ENCODE data around the gene C16orf90. TPM values are rescaled to one million over a fixed set of nuclear protein-coding genes. Genes with fewer than 3 reads are reported as not detected.
A peak's percentile ranks its signal among the peaks of the same experiment; 100 is the strongest.
"Not testable (repeated sequence)": the region's sequence is repeated elsewhere in the genome, so short reads cannot be mapped to it uniquely, and the experiment has no call there.

Gene C16orf90, protein sequence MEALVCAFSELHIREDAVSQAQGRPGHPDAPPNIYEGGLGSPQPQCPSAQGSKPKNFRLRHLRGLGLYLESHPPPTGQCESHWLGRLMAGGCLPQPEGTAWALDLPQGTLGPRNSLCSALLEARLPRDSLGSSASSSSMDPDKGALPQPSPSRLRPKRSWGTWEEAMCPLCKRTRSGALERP
- total RNA-seq, result not detected
- long read RNA-seq, result 0 reads

DNA sequence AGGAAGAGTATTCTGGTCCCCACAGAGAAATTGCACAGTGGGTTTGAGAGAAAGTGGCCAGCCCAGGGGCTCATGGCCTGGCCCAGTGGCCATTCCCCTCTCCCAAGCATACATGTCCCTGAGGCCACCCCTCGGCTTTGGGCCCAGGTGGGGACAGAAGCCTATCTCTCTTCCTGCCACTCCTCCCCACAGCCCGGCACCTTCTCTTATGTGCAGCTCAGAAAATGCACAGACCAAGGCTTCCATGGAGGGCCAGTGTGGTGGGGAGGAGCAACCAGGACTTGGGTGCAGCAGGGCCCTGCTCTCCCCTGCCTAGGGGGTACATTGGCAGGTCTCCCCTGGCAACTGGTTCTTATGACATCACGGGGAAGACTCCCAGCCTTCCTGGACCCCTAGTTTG, at the start of gene C16orf90:
TSS of gene C16orf90 (minus strand) at position 314 of the 400 bp plus-strand sequence. CDS start at position 246, 68 bp downstream.
- intact Hi-C loops (cut with DNase I, micrococcal nuclease), result no loop called here
- ATAC-seq (no peak), DNase-seq (no peak)

DNA sequence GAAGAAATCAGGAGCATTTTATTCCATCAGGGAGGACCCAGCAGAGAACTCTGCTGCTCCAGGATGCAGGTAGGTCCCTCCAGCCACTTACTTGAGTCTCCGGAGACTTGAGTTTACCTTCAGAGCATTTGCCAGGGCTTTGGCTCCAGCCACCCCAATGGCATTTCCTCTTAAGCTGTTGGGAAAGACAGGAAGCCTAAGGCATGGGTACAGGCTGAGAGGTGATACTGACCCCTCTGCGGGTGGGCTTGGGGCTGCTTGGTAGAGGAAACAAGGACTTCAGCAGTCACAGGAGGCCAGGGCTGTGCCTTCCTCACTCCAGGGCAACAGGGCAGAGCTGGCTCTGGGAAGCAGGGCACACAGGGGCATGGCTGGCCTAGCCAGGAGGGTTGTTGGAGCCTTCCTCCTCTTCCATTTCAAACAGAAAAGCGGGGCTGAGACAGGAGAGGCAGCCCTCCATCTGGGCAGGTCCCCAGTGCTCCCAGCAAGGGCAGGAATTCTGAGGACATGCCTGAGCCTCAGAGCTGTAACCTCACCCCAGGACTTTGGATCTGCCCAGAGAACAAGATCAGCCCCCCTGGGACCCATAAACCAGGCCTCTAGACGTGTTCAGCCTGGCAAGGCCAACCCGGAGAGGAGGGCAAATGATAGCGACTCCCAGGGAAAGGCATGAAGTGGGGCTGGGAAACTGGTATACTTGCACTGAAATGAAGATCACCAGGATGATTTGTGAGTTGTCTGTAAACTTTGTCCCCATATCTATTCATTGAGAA, 47.5 kb upstream of the C16orf90 start:
- ATAC-seq (no peak), DNase-seq (no peak)
- intact Hi-C loops (cut with DNase I, micrococcal nuclease), result no loop called here

DNA sequence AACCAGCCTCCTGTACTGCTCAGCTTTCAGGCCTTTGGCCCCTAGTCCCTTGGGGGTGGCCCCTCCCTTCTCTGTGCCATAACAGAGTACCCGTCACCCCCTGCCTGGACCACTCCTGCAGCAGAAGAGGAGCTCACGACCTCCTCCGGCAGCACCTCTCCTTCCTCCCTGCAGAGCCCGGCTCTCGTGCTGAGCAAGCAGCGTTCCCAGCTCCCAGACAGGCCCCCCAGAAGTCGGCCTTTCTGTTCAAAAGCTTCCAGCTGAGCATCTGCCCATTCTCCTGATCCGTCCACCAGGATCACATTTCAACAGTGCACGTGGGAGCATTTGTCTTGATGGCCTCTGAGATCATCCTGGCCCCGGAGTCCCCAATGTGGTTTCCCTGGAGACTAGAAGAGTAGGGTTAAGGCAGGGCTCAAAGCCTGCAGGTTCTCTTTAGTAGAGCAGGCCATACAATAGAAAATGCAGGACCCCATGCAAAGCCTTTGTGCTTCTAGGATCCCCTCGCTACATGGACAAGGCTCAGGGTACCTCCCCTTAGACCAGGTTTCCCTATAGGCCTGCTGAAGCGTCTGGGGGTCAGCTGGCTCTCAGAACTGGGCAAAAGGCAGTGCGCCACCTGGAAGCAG, 46.4 kb upstream of the C16orf90 start:
- ATAC-seq, result no peak
- intact Hi-C loops (cut with DNase I, micrococcal nuclease), result no loop called here
- no peak for DNase-seq

DNA sequence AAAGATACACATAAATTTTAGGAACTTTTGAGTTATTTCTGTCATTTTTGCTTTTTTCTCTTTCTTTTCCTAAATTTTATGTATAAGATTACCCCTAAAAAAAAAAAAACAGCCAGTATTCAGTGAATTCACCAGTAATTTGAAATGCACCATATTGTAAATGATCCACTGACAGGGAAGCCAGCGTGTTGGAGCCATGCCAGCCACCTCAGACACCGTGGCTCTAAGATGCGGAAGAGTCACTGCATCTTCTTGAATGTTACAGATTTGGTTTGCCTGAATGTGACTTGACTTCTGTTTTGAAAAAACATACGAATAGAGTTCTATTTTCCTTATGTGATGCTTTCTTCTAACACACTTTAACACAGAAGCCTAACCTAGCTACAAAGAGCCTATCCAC, 42.9 kb upstream of the C16orf90 start:
- ATAC-seq, result no peak
- intact Hi-C loops (cut with DNase I, micrococcal nuclease), result no loop called here
- no peak for DNase-seq

DNA sequence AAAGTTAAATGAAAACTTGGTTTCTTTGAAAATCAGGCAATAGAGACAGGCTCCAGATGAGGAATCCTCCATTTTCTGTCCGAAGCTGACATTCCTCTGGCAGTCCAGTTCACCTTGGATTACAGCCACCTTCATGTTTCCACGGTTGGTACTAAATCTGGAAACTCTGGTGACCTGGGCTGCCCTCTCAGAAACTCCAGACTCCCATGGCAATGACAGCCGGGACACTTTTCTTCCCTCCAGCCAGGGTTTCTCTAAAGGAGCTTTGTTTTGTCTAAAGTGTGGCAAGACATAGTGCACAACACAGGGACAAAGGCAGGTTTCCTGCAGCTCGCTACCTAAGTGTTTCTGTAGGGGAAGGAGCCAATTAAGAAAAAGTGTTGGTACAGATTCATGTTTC, 41.6 kb upstream of the C16orf90 start:
- intact Hi-C loops (cut with DNase I, micrococcal nuclease), result no loop called here
- no peak for ATAC-seq

DNA sequence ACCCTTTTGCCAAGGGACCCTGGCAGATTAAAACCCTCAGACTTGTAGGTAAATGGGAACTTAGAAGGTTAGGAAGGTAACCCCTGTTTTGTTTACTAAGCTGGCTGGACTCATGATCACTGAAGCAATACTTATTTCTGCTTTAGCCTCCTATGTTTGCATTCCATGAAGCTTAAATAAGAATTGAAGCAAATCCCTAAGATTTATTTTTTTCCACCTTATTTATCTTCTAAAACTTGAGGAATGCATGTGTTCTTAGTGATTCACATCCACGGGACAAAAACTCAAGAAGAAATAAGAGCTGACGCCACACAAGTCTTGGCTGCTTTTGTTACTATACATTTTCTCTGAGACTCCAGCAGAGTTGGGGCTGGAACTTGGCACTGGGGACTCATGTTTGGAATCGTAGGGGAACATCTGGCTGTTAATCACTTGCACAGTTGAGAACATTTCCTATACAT, 41.0 kb upstream of the C16orf90 start:
- DNase-seq, result no peak

More for the DNA sequence above, 41.6 kb upstream of the C16orf90 start:
- DNase-seq, result no peak

DNA sequence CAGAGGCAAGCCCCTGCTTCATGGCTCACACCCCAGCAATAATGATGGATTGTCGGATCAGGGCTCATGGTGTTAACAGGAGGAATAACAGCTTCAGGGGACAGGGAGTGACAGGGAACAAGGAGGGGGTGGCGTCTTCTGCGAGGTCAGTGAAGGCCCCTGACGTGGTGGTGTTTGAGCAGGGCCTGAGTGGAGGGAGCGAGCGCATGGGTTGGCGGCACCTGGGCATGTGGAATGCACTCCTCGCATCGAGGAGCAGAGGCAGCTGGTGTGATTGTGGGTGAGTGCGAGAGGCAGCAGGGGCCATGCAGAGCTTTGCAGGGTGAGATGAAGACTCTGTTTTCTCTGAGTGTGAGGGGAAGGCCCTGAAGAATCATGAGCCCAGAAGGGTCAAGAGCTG, 38.8 kb upstream of the C16orf90 start:
- DNase-seq, result no peak
- ATAC-seq, result no peak
- intact Hi-C loops (cut with DNase I, micrococcal nuclease), result no loop called here

More for the DNA sequence above, 41.0 kb upstream of the C16orf90 start:
- no peak for ATAC-seq
- intact Hi-C loops (cut with DNase I, micrococcal nuclease), result no loop called here

DNA sequence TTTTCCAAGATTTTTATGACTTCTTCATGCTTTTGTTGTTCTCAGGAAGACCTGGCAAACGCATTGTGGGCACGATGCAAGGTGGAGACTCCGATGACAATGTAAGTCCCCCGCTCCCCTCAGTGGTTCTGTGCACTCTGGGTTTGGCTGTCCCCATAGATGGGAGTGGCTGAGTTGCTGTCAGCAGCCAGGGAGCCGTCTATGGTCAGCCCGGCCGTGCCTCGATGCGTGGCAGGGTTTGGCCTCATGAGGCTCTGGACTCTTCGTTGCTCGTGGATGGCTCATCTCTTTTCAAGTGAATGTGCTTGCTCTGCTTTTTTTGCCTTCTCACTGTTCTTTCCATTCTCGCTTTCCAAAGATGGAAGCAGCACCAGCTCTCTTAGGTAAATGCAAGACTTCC, 37.5 kb upstream of the C16orf90 start:
- no peak for ATAC-seq
- intact Hi-C loops (cut with DNase I, micrococcal nuclease), result no loop called here
- DNase-seq, result no peak

DNA sequence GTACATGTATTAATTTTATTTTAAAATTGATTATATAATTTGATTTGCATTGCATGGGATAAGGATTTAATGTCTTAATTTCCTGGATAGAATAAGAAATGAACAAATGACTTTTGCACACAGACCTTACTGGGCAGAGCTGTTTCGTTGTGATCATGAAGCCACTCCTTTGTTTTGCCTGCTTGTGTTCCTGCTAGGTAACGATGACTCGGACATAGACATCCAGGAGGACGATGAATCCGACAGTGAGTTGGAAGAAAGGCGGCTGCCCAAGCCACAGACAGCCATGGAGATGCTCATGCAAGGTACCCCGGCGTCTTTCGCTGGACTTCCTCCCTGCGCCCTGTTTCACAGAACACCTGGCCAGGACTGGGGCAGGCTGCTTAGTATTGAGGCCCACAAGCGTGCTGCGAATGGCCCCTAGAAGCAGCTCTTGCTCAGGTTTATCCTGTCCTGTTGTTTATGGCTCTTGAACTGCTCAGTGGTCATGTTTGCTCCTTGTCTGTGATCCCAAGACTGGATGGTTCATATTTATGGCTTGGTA, 35.2 kb upstream of the C16orf90 start:
- DNase-seq (no peak), ATAC-seq (no peak)
- intact Hi-C loops (cut with DNase I, micrococcal nuclease), result no loop called here

DNA sequence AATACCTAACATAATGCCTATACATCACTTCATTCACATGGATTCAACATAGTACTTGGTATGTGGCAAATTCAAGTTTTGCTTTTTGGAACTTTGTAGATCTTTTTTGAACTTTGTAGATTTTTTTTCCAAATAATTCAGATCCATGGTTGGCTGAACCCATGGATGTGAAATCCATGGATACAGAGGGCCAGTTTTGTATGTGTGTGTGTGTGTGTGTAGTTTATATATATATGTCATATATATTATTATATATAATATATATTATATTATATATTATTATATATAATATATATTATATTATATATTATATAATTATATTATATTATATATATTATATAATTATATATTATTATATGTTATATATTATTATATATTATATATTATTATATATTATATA, 33.9 kb upstream of the C16orf90 start:
- DNase-seq, result no peak
- intact Hi-C loops (cut with DNase I, micrococcal nuclease), result no loop called here
- ATAC-seq, result no peak

DNA sequence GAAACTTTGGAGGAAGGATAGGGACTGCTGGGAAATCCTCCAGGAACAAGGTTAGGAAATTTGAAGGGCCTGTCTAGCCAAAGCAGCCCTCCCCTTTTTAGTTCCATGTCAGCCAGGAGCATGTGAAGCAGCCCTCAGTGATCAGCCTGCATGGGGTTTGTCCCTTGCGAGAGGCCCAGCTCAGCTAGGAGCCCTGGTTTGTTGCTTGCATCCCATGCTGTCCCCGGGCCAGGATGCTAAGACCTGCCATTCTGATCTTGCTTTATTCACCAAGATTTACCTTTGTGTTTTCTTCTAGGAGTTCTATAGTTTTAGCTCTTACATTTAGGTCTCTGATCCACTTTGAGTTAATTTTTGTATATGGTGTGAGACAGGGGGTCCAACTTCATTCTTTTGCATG, 33.1 kb upstream of the C16orf90 start:
- no peak for DNase-seq
- ATAC-seq, result no peak
- intact Hi-C loops (cut with DNase I, micrococcal nuclease), result no loop called here

DNA sequence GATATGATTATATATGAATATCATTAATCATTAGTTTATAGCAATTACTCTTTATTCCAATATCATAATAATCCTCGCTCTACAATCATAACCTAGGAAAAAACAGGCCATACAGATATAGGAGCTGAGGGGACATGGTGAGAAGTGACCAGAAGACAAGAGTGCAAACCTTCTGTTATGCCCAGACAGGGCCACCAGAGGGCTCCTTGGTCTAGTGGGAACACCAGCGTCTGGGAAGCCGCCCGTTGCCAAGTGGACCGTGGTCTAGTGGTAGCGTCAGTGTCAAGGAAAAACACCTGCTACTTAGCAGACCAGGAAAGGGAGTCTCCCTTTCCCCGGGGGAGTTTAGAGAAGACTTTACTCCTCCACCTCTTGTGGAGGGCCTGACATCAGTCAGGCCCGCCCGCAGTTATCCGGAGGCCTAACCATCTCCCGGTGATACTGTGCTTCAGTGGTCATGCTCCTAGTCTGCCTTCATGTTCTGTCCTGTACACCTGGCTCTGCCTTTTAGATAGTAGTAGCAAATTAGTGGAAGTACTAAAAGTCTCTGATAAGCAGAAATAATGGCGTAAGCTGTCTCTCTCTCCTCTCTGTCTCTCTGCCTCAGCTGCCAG, 32.0 kb upstream of the C16orf90 start:
- DNase-seq, result peak; percentile 53 to 74
- ATAC-seq; intact Hi-C loops (cut with DNase I, micrococcal nuclease): not testable (repeated sequence)

DNA sequence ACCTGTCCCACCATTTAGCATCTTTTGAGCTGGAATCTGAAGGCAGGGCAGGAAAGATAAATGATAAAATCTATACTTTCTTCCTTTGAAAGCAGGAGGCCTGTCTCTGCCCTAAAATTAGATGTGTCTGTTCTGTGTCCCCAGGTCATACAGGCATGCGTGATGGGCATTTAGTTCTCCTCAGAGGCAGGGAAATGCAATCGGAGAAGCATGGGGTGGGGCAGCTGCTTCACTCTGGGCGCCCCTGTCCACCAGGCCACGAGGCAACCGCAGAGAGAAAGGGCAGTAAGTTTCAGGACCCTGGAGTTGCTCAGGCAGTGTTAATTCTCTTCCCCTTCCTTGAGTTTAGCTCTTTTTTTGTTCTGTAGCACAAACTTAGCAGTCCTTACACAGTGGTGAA, 30.7 kb upstream of the C16orf90 start:
- intact Hi-C loops (cut with DNase I, micrococcal nuclease), result no loop called here
- no peak for DNase-seq
- no peak for ATAC-seq

DNA sequence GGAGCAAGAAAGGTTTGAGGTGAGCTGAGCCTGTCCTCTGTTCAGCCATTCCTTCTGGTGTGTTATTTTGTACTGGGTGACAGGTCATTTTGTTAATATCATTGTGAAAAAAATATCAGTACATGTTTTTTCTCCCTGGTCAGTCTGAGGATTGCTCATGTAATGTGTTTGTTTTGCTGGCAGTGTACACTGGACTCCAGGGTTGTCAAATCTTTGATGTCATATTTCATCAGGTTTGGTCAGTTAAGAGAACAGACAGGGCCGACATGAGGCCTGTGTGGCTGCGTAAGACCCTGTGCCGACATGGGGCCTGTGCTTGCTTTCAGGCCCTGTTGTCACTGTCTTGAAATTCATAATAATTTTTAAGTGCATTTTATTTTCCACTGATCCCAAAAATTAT, 28.0 kb upstream of the C16orf90 start:
- DNase-seq (no peak), ATAC-seq (no peak)
- intact Hi-C loops (cut with DNase I, micrococcal nuclease), result no loop called here

DNA sequence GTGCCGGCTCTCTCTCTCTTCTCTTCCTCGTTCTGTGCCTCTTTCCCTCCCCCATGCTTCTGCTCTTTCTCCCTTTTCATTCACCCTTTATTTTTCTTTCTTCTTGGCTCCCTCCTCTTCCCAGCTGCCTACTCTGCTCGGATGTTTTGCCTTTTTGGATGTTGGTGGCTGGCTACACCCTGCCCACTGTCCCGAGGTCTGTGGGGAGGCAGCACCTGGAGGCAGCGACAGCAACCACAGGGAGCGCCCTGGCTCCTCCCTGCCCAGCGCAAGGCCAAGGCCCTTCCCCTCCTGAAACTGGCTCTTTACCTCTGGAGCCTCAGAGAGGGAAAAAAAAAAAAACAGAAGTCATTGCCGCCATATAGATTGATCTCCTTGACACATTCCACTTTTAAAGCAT, 25.6 kb upstream of the C16orf90 start:
- ATAC-seq, result no peak
- intact Hi-C loops (cut with DNase I, micrococcal nuclease), result no loop called here
- DNase-seq, result no peak

DNA sequence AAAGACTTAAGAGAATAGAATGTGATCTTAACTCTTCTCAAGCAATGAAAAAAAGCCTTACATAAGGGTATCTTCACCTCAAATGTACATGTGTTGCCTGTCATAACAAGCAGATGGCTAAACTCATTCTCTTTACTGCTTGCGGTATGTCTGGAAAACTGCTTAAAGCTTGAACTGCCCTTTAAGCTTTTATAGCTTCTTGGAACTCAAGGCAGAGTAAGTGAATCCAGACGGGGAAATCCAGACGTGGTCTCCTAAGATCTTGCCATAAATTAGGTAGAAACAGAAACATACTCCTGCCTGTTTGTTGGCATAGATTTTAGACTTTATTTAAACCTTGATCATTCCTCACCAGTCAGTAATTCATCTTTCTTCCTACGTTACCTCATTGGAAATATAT, 25.1 kb upstream of the C16orf90 start:
- no peak for DNase-seq
- no peak for ATAC-seq
- intact Hi-C loops (cut with DNase I, micrococcal nuclease), result no loop called here

DNA sequence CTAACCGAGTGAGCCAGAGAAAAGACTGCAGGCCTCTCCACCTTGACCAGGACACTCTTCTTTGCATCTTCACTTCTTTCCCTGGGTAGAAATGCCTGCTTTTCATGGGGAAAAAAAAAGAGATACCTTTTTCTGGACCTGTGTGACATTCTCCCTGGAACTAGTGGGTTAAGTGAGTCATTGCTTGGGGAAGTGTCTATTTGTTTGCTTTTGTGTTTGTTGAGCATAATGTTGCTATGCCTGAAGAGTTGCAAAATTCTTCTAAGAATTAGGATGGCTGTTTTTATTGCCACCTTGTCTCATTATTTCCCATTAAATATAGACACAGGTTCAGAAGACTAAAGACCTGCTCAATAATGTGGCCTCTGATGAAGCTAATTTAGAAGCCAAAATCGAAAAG, 24.3 kb upstream of the C16orf90 start:
- intact Hi-C loops (cut with DNase I, micrococcal nuclease), result no loop called here
- DNase-seq (no peak), ATAC-seq (no peak)

DNA sequence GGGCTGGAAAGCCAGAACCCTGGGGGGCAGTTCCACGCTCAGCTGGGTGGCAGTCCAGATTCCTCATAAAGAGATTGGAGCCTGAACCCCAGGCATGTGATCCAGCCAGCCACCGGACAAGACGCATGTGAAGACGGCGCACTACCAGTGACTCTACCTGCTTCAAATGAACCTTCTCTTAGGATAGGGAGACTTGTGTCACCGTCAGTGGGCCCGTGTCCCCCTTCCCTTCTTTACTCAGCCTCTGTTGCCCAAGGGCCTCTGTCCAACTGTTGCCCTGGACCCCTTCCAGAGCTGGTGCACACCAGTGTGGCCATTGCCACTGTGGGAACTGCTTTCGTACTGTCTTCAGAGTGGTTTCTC, 23.7 kb upstream of the C16orf90 start:
- ATAC-seq (no peak), DNase-seq (no peak)

DNA sequence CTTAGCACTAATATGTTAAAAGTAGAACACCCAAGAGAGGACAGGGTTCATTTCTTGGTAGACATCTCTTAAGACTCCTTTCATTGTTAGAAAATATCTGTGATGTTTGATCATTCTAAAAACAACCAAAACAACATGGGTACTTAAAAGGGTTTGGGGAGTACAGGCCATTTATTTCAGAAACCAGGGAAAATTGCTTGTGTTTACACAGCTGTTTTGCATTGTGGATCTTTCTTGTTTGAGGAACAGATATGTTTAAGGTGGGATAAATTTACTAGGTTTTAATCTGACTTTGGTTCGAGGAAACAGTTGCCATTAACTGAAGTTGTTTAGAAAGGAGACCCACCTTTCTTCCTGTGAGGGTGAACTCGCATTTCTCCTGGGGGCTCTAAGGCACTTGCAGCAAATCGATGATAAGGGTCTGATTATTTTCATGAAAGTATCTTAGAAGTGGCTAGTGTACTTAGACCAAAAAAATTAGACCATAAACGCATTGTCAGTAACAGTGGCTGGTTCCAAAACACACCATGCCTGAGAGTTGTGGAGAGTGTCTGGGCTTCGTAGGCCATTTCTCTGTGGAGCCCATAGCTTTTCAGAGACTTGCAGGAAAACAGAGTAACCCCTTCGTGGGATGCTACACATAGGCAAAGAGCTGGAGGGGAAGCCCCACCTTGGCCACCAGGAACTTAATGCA, 23.1 kb upstream of the C16orf90 start:
- intact Hi-C loops (cut with DNase I, micrococcal nuclease), result no loop called here
- ATAC-seq, result no peak
- no peak for DNase-seq

More for the DNA sequence above, 23.7 kb upstream of the C16orf90 start:
- intact Hi-C loops (cut with DNase I, micrococcal nuclease), result no loop called here
